Chondrocyte (in vitro differentiated cells): Measurements from ENCODE around the gene PPP5C. TPM values are rescaled to one million over a fixed set of nuclear protein-coding genes. Genes with fewer than 3 reads are reported as not detected.
"Not testable (repeated sequence)": the region's sequence is repeated elsewhere in the genome, so short reads cannot be mapped to it uniquely, and the experiment has no call there.

Experiments
- DNase-seq: peaks from one replicate; pipeline ENCODE4 v3.0.0; 2021; ENCODE audit warnings: mixed read lengths, low spot score
- H3K27ac Mint-ChIP-seq: one replicate; pipeline ENCODE4 v1.8.0; 2021; ENCODE audit warnings: mild to moderate bottlenecking, moderate library complexity, mixed read lengths; ENCODE audit not compliant: unreplicated experiment
- H3K27me3 Mint-ChIP-seq: 2 replicates; pipeline ENCODE4 v1.8.0; 2021; ENCODE audit warnings: low read depth, mixed read lengths
- H3K36me3 Mint-ChIP-seq: 2 replicates; pipeline ENCODE4 v1.8.0; 2021; ENCODE audit warnings: low read depth, mixed read lengths
- H3K4me1 Mint-ChIP-seq: 2 replicates; pipeline ENCODE4 v1.8.0; 2021; ENCODE audit warnings: low read depth, mild to moderate bottlenecking, mixed read lengths
- H3K4me3 Mint-ChIP-seq: one replicate; pipeline ENCODE4 v1.8.0; 2021; ENCODE audit warnings: mild to moderate bottlenecking, moderate library complexity, mixed read lengths; ENCODE audit not compliant: unreplicated experiment
- H3K9me3 Mint-ChIP-seq: 2 replicates; pipeline ENCODE4 v1.8.0; 2021; ENCODE audit warnings: low read depth, mixed read lengths
- total RNA-seq: library from RNA; stranded (reverse); gene quantifications from 3 replicates; pipeline ENCODE4 v1.2.1, GENCODE V29; 2021
- TF ChIP-seq, protein P1 (sequence below): fragments of 200-600 bp; sonication (generic); IDR thresholded peaks from 2 replicates; pipeline ENCODE4 v1.5.0; 2021; ENCODE audit warnings: antibody characterized with exemption, mild to moderate bottlenecking, moderate library complexity

Gene PPP5C
- total RNA-seq, 1 donor from 2014 or later, result 62.5 TPM

GRCh38 chr19:46373491-46374359 is 26.8 kb downstream of the PPP5C start:
- H3K9me3 Mint-ChIP-seq, result no peaks in the 10 kb centered on the region
- H3K27me3 Mint-ChIP-seq, result no peaks in the 10 kb centered on the region
- peak; percentile 97 for DNase-seq
- TF ChIP-seq, protein P1, sequence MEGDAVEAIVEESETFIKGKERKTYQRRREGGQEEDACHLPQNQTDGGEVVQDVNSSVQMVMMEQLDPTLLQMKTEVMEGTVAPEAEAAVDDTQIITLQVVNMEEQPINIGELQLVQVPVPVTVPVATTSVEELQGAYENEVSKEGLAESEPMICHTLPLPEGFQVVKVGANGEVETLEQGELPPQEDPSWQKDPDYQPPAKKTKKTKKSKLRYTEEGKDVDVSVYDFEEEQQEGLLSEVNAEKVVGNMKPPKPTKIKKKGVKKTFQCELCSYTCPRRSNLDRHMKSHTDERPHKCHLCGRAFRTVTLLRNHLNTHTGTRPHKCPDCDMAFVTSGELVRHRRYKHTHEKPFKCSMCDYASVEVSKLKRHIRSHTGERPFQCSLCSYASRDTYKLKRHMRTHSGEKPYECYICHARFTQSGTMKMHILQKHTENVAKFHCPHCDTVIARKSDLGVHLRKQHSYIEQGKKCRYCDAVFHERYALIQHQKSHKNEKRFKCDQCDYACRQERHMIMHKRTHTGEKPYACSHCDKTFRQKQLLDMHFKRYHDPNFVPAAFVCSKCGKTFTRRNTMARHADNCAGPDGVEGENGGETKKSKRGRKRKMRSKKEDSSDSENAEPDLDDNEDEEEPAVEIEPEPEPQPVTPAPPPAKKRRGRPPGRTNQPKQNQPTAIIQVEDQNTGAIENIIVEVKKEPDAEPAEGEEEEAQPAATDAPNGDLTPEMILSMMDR, result peak; percentile 35
- peaks cover 64% of the 10 kb centered on the region for H3K4me1 Mint-ChIP-seq
- peak overlapping the region; percentile 96 for H3K27ac Mint-ChIP-seq
- peaks cover 17% of the 10 kb centered on the region for H3K36me3 Mint-ChIP-seq
- peak overlapping the region; percentile 44 for H3K4me3 Mint-ChIP-seq

GRCh38 chr19:46374536-46375475 is 27.9 kb downstream of the PPP5C start:
- DNase-seq, result peak; percentile 50
- H3K4me3 Mint-ChIP-seq, result no peak overlapping the region
- H3K9me3 Mint-ChIP-seq, result no peaks in the 10 kb centered on the region
- H3K27me3 Mint-ChIP-seq, result no peaks in the 10 kb centered on the region
- TF ChIP-seq, protein P1, result no peak
- peak overlapping the region; percentile 96 for H3K27ac Mint-ChIP-seq
- H3K4me1 Mint-ChIP-seq, result peaks cover 75% of the 10 kb centered on the region
- peaks cover 18% of the 10 kb centered on the region for H3K36me3 Mint-ChIP-seq

DNA sequence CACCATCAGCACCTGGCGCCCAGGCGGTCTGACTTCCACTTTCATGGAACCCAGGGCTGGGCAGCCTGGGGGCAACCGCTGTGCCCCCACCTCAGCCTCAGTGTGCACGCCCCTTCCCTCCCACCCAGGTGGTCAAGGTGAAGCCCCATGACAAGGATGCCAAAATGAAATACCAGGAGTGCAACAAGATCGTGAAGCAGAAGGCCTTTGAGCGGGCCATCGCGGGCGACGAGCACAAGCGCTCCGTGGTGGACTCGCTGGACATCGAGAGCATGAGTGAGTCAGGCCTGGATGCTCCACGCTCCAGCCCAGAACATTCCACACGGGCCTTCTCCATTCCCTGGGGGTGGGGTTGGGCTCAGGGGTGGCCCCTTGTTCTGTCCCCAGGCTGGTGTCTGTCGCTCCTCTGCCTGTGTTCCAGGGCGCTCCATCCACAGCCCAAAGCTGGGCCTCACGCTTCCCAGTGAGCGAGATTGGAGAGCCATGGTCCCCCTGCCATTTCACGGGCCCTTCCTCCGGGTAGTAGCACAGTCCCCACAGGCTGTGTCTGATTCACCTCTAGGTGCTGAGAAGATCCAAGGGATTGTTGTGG is 28.7 kb downstream of the PPP5C start:
- H3K36me3 Mint-ChIP-seq, result peaks cover 22% of the 10 kb centered on the region
- peak; percentile 50 for DNase-seq
- peaks cover 82% of the 10 kb centered on the region for H3K4me1 Mint-ChIP-seq
- H3K9me3 Mint-ChIP-seq, H3K27me3 Mint-ChIP-seq, H3K4me3 Mint-ChIP-seq: not testable (repeated sequence)
- H3K27ac Mint-ChIP-seq, result peak overlapping the region; percentile 22

DNA sequence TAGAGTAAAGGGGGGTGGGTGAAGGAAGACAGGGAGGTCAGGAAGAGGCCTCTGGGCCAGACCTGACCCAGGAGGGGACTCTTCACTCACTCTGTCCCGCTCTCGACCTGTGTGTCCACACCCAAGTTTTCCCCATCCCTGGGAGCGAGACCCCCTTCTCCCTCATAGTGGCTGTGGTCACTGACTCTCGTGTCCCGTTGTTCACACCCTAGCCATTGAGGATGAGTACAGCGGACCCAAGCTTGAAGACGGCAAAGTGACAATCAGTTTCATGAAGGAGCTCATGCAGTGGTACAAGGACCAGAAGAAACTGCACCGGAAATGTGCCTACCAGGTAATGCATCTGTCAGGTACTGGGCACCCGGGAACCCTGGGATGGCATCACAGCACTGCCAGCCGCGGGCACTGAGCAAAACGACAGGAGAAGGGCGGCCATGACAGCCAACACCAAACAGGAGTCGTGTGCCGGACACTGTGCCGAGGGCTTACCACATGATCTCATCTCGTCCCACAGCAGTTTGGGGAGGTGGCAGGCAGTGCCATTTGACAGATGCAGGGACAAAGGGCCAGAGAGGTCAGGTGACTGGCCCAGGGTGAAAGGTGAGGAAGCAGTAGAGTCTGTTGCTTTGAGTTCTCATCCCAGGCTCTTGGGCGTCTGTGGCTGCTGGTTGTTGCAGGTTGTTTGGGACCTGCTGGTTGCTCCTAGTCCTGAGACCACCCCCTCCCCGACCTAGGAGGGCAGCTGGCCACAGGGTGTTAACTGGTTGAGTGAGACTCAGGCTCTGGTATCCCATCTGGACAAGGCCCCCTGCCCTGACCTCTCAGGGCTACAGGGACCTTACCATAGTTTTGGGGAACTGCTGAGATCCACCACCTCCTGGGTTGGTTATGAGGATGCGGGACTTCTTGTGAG is 29.6 kb downstream of the PPP5C start:
- DNase-seq, result peak; percentile 87
- Mint-ChIP-seq H3K27ac (peak overlapping the region; percentile 45), H3K4me1 (peaks cover 82% of the 10 kb centered on the region), H3K9me3 (no peaks in the 10 kb centered on the region), H3K36me3 (peaks cover 25% of the 10 kb centered on the region), H3K27me3 (no peaks in the 10 kb centered on the region), H3K4me3 (no peak overlapping the region)
- TF ChIP-seq, protein P1, result no peak

GRCh38 chr19:46378268-46378667 is 31.4 kb downstream of the PPP5C start:
- Mint-ChIP-seq H3K9me3 (no peaks in the 10 kb centered on the region), H3K27ac (peak overlapping the region; percentile 81), H3K4me1 (peaks cover 67% of the 10 kb centered on the region), H3K36me3 (peaks cover 35% of the 10 kb centered on the region), H3K4me3 (no peak overlapping the region), H3K27me3 (no peaks in the 10 kb centered on the region)
- TF ChIP-seq, protein P1, result no peak
- no peak for DNase-seq
